GM15510 (cell line): ENCODE results near the gene KIAA1328.

ENCODE experiments used
- POLR2A ChIP-seq: IDR thresholded peaks from 3 replicates; pipeline ENCODE4 v1.6.1; 2011; ENCODE audit warnings: borderline replicate concordance; ENCODE audit not compliant: insufficient read length; ENCODE audit errors: extremely low read depth

KIAA1328 gene

GRCh38 chr18:37254973-37255372 is 426.0 kb downstream of the KIAA1328 start:
- no peak for TF ChIP-seq POLR2A

GRCh38 chr18:37258131-37258530 is 429.2 kb downstream of the KIAA1328 start:
- TF ChIP-seq POLR2A: no peak

GRCh38 chr18:37258819-37259218 is 429.9 kb downstream of the KIAA1328 start:
- no peak for TF ChIP-seq POLR2A

DNA sequence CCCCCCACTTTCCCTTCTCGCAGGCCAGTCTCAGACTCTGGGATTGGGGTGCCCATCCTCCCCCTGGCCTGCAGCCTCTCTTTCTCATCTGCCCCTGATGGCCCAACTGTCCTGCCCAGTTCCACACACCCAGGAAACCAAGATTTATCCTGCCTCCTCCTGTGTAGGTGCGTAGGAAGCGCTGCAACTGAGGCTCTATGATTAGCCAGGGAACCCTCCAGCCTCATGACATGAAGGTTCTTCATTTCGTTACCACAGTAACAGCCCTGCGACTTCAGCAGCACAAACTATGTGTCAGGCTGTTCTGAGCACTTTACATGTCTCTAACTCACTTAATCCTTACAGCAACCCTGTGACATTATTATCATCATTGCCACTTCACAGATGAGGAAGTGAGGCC is 430.8 kb downstream of the KIAA1328 start:
- no peak for TF ChIP-seq POLR2A

GRCh38 chr18:37260367-37261093 is 431.6 kb downstream of the KIAA1328 start:
- TF ChIP-seq POLR2A: no peak

- TF ChIP-seq POLR2A: no peak
These were observed 432.4 kb downstream of the KIAA1328 start for GRCh38 chr18:37261246-37261840.

GRCh38 chr18:37261988-37262387 is 433.1 kb downstream of the KIAA1328 start:
- no peak for TF ChIP-seq POLR2A

GRCh38 chr18:37264956-37265355 is 436.0 kb downstream of the KIAA1328 start:
- TF ChIP-seq POLR2A: no peak

DNA sequence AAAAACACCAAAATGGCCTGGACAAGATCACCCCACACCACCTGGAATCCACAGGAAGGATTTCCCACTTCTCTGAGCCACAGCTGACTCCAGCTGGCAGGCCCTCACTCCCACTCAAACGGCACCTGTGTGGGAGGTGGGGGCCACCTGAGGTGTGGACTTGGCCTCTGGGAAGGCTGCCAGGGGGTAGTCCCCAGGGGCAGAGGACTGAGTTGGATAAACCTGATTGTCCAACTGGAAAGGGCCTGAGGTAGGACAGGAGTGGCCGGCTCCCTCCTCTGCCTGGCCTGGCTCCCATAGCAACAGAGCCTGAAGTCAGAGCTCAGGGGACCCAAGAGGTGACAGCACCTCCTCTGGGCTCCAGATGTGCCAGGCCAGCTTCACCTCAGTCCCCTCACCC is 436.5 kb downstream of the KIAA1328 start:
- no peak for TF ChIP-seq POLR2A

GRCh38 chr18:37266290-37266689 is 437.4 kb downstream of the KIAA1328 start:
- no peak for TF ChIP-seq POLR2A

DNA sequence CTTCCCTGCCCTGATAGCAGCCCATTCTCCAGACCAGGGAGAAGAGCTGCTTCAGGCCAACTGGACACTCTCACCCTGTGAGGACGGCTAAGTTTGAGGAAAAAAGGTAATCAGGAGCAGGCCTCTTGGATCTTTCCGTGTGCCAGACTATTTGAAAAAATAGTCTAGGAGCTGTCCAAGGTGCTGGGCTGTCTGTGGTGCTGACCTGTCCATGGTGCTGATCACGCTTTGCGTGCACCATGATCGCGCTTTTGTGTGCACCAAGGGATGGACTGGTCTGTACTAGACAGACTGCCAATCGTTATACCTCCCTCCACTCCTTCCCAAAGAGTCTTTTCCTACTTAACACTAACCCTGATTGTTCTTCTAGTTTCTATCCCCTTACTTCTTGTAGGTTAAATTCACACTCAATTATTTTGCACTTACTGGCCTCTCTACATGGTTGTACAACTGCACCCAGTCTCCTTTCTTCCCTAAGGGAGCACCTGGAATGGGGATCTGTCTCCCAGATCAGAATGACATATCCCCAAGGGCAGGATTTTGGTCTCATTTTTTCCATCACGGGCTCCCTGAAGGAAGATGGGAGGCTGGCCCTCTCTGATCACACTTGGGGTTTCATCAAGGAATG is 441.2 kb downstream of the KIAA1328 start:
- TF ChIP-seq POLR2A: no peak

DNA sequence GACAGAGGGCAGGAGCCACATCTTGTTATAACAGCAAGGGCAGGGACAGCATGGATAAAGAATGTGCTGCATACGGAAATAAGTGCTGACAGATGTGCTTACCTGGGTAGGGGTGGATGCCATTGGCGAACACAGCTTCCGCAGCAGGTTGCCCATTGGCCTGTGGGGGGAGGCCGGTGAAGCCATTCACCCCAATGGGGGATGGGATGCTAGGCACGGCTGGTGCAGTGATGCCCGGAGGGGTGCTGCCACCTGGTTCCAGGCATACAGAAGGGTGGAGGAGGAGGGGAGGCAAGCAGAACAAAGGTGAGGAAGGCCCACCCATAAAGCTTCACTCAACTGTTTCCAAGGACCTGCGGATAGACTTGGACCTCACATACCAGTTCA is 441.7 kb downstream of the KIAA1328 start:
- no peak for TF ChIP-seq POLR2A

DNA sequence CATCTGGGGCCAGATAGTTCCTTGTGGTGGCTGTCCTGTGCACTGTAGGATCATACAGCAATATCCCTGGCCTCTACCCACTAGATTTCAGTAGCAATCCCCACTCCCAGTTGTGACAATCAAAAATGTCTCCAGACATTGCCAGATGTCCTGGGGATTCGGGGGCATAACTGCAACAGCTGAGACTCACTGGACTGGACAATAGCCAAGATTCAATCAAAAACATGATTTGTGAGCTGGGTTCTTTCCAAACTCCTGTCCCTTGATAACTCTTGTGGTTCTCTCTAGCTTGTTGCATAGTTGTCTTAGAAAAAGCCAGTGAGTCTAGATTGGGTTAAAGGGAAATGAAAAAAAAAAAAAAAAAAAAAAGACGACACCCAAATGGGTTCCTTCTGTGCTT is 443.3 kb downstream of the KIAA1328 start:
- no peak for TF ChIP-seq POLR2A

DNA sequence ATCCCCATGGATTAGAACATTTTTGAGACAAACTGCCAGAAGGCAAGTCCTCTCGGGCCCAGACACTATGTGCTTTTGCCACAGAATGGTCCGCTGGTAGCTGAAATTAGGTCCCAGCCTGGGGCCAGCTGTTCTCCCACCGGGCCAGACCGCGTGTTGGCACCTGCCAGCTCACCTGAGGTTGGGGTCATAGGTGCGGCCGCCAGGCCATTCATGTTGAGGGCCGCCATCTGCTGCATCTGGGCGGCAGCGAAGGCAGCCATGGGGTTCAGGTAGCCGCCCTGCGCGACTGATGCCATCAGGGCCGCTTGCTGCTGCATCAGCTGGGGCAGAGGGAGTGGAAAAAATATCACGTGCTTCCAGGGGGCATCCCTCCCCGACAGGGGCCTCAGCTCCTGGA is 443.9 kb downstream of the KIAA1328 start:
- no peak for TF ChIP-seq POLR2A

DNA sequence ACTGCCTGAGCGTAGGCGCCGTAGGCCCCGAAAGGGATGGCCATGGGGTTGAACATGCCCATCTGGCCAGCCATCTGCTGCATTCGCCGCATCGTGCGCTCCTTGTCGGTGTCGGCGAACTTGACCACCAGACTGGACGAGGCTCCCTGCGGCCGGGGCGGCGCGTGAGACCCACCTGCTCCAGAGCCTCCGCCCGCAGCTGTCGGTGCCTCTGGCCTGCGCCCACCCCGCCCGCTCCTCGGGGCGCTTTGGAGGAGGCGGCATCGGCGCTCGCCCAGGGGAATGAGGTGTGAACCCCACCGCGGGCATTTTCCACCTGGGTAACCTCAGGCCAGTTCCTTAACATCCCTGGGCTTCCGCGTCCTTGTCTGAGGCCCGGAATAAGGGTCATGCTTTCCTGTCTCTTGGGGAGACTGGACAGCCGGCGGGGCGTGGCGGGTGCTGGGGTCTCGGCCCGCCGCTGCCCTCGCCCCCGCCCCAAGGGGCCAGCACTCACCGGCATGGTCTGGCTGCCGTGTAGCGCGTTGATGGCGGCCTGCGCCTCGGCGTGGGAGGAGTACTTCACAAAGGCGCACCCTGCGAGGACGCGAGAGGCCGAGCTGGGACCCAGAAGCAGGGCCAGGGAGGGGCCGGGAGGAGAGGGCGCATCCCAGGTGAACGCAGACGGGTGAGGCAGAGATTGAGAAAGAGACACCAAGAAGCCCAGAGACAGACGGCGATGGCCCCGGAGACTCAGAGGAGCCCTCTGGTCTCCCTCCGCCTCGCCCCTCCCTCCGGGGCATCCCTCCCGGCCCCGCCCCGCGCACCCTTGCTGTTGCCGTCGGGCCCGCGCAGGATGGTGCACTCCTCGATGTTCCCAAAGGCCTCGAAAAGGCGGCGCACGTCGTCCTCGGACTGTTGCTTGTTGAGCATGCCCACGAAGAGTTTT is 445.6 kb downstream of the KIAA1328 start:
- TF ChIP-seq POLR2A: no peak
